Activated B cell treated with CpG ODN at 0.5 μM for 24 hours (primary cell): ENCODE data around the gene EVL. TPM values are rescaled to one million over a fixed set of nuclear protein-coding genes. Genes with fewer than 3 reads are reported as not detected.

Experiments
- ATAC-seq: fragments of 200-7000 bp; cut with Tn5 transposase; one replicate; pipeline ENCODE4 v1.10.0; 2021; ENCODE audit warnings: low read depth, mild to moderate bottlenecking, moderate library complexity
- CTCF ChIA-PET: fragments of 350-600 bp; sonication (Branson Sonifier 250); formaldehyde crosslinking; loops from one replicate; lab custom pipeline; 2021; ENCODE audit warnings: antibody characterized with exemption; lab: Charles Lee
- POLR2A ChIA-PET: fragments of 350-600 bp; sonication (Branson Sonifier 250); formaldehyde crosslinking; loops from one replicate; lab custom pipeline; 2021; ENCODE audit warnings: antibody characterized with exemption; lab: Charles Lee
- DNase-seq: peaks from one replicate; pipeline ENCODE4 v3.0.0; 2022
- H3K27ac Mint-ChIP-seq: one replicate; pipeline ENCODE4 v1.8.0; 2020; ENCODE audit warnings: mixed read lengths
- H3K27me3 Mint-ChIP-seq: one replicate; pipeline ENCODE4 v1.8.0; 2021; ENCODE audit warnings: mixed read lengths
- H3K36me3 Mint-ChIP-seq: one replicate; pipeline ENCODE4 v1.8.0; 2021; ENCODE audit warnings: low read depth, mixed read lengths
- H3K4me1 Mint-ChIP-seq: one replicate; pipeline ENCODE4 v1.8.0; 2021; ENCODE audit warnings: mixed read lengths
- H3K4me3 Mint-ChIP-seq: one replicate; pipeline ENCODE4 v1.8.0; 2020; ENCODE audit warnings: mild to moderate bottlenecking, mixed read lengths
- H3K9me3 Mint-ChIP-seq: one replicate; pipeline ENCODE4 v1.8.0; 2020; ENCODE audit warnings: mixed read lengths
- intact Hi-C: fragments of 100-400 bp; cut with micrococcal nuclease; formaldehyde crosslinking; loops from one replicate; pipeline ENCODE4 v1.15.1; 2024
- total RNA-seq: library from RNA; stranded (reverse); gene quantifications from 2 replicates; pipeline ENCODE4 v1.2.3, GENCODE V29; 2022
- TF ChIP-seq, protein P1 (sequence below): fragments of 200-600 bp; IDR thresholded peaks from one replicate; pipeline ENCODE4 v1.8.0; 2022; ENCODE audit warnings: antibody characterized with exemption, mild to moderate bottlenecking

Gene EVL
- total RNA-seq, 1 donor from 2014 or later, result 272 TPM

DNA sequence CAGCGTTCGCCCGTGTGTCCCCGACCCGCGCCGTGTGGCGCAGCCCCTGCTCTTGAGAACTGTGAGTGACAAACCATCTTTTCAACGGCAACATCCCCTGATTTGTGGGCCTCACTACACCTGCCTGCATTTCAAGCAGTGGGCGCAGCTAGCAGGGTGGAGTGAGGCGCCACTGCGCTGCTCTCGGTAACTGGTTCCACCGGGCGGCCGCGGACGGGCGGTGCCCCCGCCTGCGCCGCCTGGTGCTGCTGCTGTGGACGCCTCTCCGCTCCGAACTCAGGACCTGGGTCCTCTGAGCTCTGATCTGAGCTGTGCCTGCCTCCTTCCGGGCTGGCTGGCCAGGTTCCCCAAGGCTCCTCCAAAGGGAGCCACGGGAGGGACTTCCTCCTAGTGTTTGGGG lies 100.2 kb downstream of the EVL start:
- H3K36me3 Mint-ChIP-seq, result no peaks in the 10 kb centered on the region
- ChIA-PET CTCF (no interaction called here), POLR2A (no interaction called here)
- intact Hi-C loops, result no loop called here
- DNase-seq, result no peak
- H3K9me3 Mint-ChIP-seq, result no peaks in the 10 kb centered on the region
- TF ChIP-seq, protein P1, sequence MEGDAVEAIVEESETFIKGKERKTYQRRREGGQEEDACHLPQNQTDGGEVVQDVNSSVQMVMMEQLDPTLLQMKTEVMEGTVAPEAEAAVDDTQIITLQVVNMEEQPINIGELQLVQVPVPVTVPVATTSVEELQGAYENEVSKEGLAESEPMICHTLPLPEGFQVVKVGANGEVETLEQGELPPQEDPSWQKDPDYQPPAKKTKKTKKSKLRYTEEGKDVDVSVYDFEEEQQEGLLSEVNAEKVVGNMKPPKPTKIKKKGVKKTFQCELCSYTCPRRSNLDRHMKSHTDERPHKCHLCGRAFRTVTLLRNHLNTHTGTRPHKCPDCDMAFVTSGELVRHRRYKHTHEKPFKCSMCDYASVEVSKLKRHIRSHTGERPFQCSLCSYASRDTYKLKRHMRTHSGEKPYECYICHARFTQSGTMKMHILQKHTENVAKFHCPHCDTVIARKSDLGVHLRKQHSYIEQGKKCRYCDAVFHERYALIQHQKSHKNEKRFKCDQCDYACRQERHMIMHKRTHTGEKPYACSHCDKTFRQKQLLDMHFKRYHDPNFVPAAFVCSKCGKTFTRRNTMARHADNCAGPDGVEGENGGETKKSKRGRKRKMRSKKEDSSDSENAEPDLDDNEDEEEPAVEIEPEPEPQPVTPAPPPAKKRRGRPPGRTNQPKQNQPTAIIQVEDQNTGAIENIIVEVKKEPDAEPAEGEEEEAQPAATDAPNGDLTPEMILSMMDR, result no peak
- ATAC-seq, result no peak
- H3K4me3 Mint-ChIP-seq, result no peak overlapping the region
- peak overlapping the region; percentile 50 for H3K27ac Mint-ChIP-seq
- no peaks in the 10 kb centered on the region for H3K27me3 Mint-ChIP-seq
- H3K4me1 Mint-ChIP-seq, result peaks cover 10% of the 10 kb centered on the region

DNA sequence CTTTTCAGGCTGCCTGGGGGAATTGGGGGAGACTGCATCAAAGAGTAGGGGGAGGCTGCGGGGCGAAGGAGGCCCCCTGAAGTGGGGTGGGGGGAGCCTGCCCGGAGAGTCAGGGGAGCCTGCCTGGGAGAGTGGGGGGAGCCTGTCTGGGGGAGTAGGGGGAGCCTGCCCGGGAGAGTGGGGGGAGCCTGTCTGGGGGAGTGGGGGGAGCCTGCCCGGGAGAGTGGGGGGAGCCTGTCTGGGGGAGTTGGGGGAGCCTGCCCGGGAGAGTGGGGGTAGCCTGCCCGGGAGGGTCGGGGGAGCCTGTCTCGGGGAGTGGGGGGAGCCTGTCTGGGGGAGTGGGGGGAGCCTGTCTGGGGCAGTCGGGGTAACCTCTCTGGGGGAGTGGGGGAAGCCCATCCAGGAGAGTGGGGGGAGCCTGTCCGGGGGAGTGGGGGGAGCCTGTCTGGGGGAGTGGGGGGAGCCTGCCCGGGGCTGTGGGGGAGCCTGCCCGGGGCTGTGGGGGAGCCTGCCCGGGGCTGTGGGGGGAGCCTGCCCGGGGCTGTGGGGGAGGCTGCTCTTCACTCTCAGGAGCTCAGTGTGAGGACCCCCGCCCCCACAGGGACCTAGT lies 100.7 kb downstream of the EVL start:
- Mint-ChIP-seq H3K27ac (no peak overlapping the region), H3K27me3 (peaks cover 3% of the 10 kb centered on the region), H3K4me3 (peak overlapping the region; percentile 86), H3K9me3 (no peaks in the 10 kb centered on the region), H3K36me3 (no peaks in the 10 kb centered on the region), H3K4me1 (peaks cover 10% of the 10 kb centered on the region)
- POLR2A ChIA-PET, result interaction anchor here (0.8 to 0.9 kb wide), 2 partner anchors 23 to 39 kb away, joined by 3 to 4 read pairs; no protein-coding TSS in a partner anchor
- peak; percentile 39 for ATAC-seq
- TF ChIP-seq, protein P1, result no peak
- DNase-seq, result no peak
- CTCF ChIA-PET, result interaction anchor here (0.7 to 1.0 kb wide), 2 partner anchors 27 to 58 kb away, joined by 3 to 5 read pairs; no protein-coding TSS in a partner anchor
- intact Hi-C loops, result no loop called here

DNA sequence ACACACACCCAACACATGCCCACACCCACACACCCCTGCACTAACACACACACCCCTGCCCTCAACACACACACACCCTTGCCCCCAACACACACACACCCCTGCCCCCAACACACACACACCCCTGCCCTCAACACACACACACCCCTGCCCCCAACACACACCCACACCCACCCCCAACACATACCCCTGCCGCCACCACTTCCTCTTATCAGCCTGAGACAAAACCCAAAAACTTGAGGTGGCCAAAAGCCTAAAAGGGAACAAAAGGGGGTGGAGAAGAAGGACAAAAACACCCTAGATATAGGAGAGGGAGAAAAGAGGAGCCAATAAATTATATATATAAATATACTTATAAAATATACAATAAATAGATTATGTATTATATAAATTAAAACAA lies 103.3 kb downstream of the EVL start:
- DNase-seq (no peak), ATAC-seq (no peak)
- intact Hi-C loops, result no loop called here
- no peaks in the 10 kb centered on the region for H3K36me3 Mint-ChIP-seq
- H3K4me3 Mint-ChIP-seq, result no peak overlapping the region
- POLR2A ChIA-PET, result no interaction called here
- H3K9me3 Mint-ChIP-seq, result no peaks in the 10 kb centered on the region
- H3K4me1 Mint-ChIP-seq, result peaks cover 10% of the 10 kb centered on the region
- no peak overlapping the region for H3K27ac Mint-ChIP-seq
- CTCF ChIA-PET, result no interaction called here
- TF ChIP-seq, protein P1, result no peak
- H3K27me3 Mint-ChIP-seq, result peaks cover 9% of the 10 kb centered on the region

DNA sequence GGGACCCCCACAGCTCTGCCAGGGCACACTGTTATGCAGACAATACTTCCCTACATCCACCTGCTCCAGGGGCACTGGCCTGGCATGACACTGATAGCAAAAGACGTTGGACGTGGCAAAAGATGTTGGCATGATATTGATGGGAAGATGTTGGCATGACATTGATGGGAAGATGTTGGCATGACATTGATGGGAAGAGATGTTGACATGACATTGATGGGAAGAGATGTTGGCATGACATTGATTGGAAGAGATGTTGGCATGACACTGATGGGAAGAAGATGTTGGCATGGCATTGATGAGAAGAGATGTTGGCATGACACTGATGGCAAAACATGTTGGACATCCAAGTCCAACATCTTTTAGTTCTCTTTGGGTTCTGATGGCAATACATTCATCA lies 105.7 kb downstream of the EVL start:
- POLR2A ChIA-PET, result no interaction called here
- Mint-ChIP-seq H3K4me3 (no peak overlapping the region), H3K27me3 (peaks cover 9% of the 10 kb centered on the region), H3K36me3 (no peaks in the 10 kb centered on the region), H3K4me1 (peaks cover 10% of the 10 kb centered on the region), H3K27ac (no peak overlapping the region), H3K9me3 (no peaks in the 10 kb centered on the region)
- DNase-seq (no peak), ATAC-seq (no peak)
- TF ChIP-seq, protein P1, result no peak
- intact Hi-C loops, result no loop called here
- CTCF ChIA-PET, result no interaction called here

DNA sequence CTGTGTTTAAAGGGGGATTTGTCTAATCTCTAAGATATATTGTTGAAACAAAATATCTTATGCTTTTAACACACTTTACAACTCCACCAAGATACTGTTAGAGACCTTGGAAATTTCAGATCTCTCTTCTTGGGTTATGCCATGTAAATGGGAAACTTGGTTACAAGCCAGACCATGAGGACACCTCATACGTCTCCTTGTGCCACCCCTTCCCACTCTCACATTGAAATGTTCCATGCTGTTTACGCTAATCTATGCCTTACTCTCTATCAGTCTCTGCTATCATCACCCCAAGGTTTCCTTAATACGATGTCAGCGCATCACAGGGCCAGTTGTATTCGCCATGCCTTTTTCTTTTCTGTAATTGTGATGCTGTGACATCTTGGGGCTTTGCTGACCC lies 107.6 kb downstream of the EVL start:
- CTCF ChIA-PET, result interaction anchor here (1.1 kb wide), 1 partner anchor 65 kb away, joined by 3 read pairs; no protein-coding TSS in a partner anchor
- H3K9me3 Mint-ChIP-seq, result no peaks in the 10 kb centered on the region
- H3K27ac Mint-ChIP-seq, result no peak overlapping the region
- peaks cover 2% of the 10 kb centered on the region for H3K4me1 Mint-ChIP-seq
- ATAC-seq (no peak), DNase-seq (no peak)
- intact Hi-C loops, result no loop called here
- POLR2A ChIA-PET, result interaction anchor here (0.6 kb wide), 1 partner anchor 183 kb away, joined by 3 read pairs; no protein-coding TSS in a partner anchor
- no peak overlapping the region for H3K4me3 Mint-ChIP-seq
- H3K36me3 Mint-ChIP-seq, result no peaks in the 10 kb centered on the region
- peaks cover 9% of the 10 kb centered on the region for H3K27me3 Mint-ChIP-seq
- TF ChIP-seq, protein P1, result no peak
